ENCODE measurements around the gene CORO1C.

DNA sequence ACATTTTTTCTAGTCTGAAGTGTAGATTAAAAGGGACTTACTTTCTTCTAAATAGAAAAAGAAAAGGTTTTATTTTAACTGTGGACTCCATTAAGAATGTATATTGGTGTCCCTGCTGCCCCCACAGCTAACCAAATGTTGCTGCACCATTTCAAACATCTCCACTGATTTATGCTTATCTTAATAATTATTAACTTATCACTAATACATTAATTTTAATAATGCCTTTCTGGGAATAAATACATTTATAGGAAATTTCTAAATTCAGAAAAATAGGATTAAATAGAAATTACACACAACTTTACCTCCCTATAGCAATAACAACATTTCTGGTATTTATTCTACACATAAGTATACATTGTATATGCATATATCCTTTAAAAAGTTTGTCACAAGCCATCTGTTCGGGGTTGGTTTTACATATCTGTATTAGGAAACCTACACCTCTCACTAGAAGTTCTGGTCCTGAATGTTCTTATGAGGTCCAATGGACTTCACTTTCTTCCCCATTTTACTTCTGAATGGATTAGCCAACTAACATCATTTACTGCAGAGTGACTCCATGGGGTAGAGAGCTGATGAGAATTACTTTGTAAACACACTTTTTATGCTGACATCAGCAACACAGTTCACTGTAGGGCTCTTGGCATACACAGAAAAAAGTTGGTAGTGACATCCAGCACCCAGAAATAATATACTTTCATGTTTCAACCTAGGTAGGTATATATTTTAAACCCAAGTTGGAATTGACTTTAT lies 88.2 kb downstream of the CORO1C start:
- TF ChIP-seq, protein P1, sequence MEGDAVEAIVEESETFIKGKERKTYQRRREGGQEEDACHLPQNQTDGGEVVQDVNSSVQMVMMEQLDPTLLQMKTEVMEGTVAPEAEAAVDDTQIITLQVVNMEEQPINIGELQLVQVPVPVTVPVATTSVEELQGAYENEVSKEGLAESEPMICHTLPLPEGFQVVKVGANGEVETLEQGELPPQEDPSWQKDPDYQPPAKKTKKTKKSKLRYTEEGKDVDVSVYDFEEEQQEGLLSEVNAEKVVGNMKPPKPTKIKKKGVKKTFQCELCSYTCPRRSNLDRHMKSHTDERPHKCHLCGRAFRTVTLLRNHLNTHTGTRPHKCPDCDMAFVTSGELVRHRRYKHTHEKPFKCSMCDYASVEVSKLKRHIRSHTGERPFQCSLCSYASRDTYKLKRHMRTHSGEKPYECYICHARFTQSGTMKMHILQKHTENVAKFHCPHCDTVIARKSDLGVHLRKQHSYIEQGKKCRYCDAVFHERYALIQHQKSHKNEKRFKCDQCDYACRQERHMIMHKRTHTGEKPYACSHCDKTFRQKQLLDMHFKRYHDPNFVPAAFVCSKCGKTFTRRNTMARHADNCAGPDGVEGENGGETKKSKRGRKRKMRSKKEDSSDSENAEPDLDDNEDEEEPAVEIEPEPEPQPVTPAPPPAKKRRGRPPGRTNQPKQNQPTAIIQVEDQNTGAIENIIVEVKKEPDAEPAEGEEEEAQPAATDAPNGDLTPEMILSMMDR (IDR thresholded peaks at IDR 0.05 in 8 of 11, conservative IDR thresholded peaks at IDR 0.05 in 3 of 11), result no peak
- no peak for TF ChIP-seq POLR2A (IDR thresholded peaks at IDR 0.05)
- no peak for TF ChIP-seq POLR2AphosphoS5 (IDR thresholded peaks at IDR 0.05)

Data from spleen (tissue), 7 donors.